Subcutaneous abdominal adipose tissue (tissue), 5 donors: ENCODE results near the gene SVIL.
"Not testable (repeated sequence)": the region's sequence is repeated elsewhere in the genome, so short reads cannot be mapped to it uniquely, and the experiment has no call there.

ENCODE experiments used
- H3K27ac ChIP-seq: one replicate; pipeline ENCODE4 v1.7.0; 2013; ENCODE audit warnings: low read depth, mild to moderate bottlenecking, inconsistent platforms, low read length, moderate library complexity
- H3K27me3 ChIP-seq, 5 donors: one replicate each; pipeline ENCODE4 v1.7.0; 2013; ENCODE audit warnings: low read length in 5 of 5, inconsistent platforms in 1 of 5; ENCODE audit not compliant: control insufficient read depth in 5 of 5, insufficient read depth in 4 of 5
- H3K36me3 ChIP-seq, 5 donors: one replicate each; pipeline ENCODE4 v1.7.0; 2013; ENCODE audit warnings: low read length in 5 of 5; ENCODE audit not compliant: control insufficient read depth in 5 of 5, insufficient read depth in 5 of 5
- H3K4me1 ChIP-seq, 5 donors: one replicate each; pipeline ENCODE4 v1.7.0; 2013; ENCODE audit warnings: low read length in 5 of 5, mild to moderate bottlenecking in 3 of 5, moderate library complexity in 1 of 5; ENCODE audit not compliant: control insufficient read depth in 5 of 5, insufficient read depth in 5 of 5
- H3K4me3 ChIP-seq, 5 donors: one replicate each; pipeline ENCODE4 v1.7.0; 2013; ENCODE audit warnings: low read length in 5 of 5, low read depth in 1 of 5
- H3K9ac ChIP-seq, 5 donors: one replicate each; pipeline ENCODE4 v1.7.0; 2013; ENCODE audit warnings: low read length in 5 of 5, mild to moderate bottlenecking in 4 of 5, moderate library complexity in 3 of 5
- H3K9me3 ChIP-seq, 5 donors: one replicate each; pipeline ENCODE4 v1.7.0; 2013; ENCODE audit warnings: low read length in 5 of 5; ENCODE audit not compliant: control insufficient read depth in 5 of 5
- donor health status: healthy.
- donor health status: healthy.
- donor health status: healthy.
- donor health status: healthy.
- donor health status: healthy.

SVIL gene

GRCh38 chr10:29616542-29616941 lies 18.2 kb downstream of the SVIL start:
- Histone ChIP-seq H3K4me3 (no peak overlapping the region), H3K27me3 (no peaks in the 10 kb centered on the region), H3K36me3 (no peaks in the 10 kb centered on the region), H3K4me1 (peaks cover 3 to 24% (median 19%) of the 10 kb centered on the region in 5 donors), H3K27ac (no peak overlapping the region), H3K9me3 (no peaks in the 10 kb centered on the region), H3K9ac (no peak overlapping the region)

- Histone ChIP-seq H3K36me3 (no peaks in the 10 kb centered on the region), H3K27ac (no peak overlapping the region), H3K9ac (no peak overlapping the region), H3K9me3 (no peaks in the 10 kb centered on the region), H3K4me1 (peaks cover 0 to 25% (median 16%) of the 10 kb centered on the region in 5 donors), H3K27me3 (no peaks in the 10 kb centered on the region), H3K4me3 (no peak overlapping the region)
These were observed 19.6 kb downstream of the SVIL start for GRCh38 chr10:29615195-29615594.

GRCh38 chr10:29614289-29614688 lies 20.5 kb downstream of the SVIL start:
- H3K9me3 ChIP-seq, H3K27ac ChIP-seq, H3K9ac ChIP-seq: not testable (repeated sequence)

GRCh38 chr10:29613791-29614190 lies 21.0 kb downstream of the SVIL start:
- Histone ChIP-seq H3K27ac (no peak overlapping the region), H3K4me1 (peaks cover 0 to 23% (median 16%) of the 10 kb centered on the region in 5 donors), H3K27me3 (no peaks in the 10 kb centered on the region), H3K36me3 (no peaks in the 10 kb centered on the region), H3K9me3 (peaks cover 0 to 5% (median 0%) of the 10 kb centered on the region in 5 donors), H3K9ac (no peak overlapping the region), H3K4me3 (no peak overlapping the region)

More at GRCh38 chr10:29614289-29614688, 20.5 kb downstream of the SVIL start:
- H3K27me3 ChIP-seq, H3K36me3 ChIP-seq, H3K4me3 ChIP-seq: not testable (repeated sequence)
- H3K4me1 ChIP-seq: peaks cover 0 to 25% (median 16%) of the 10 kb centered on the region in 5 donors

GRCh38 chr10:29613196-29613595 lies 21.6 kb downstream of the SVIL start:
- H3K27ac ChIP-seq: no peak overlapping the region
- peaks cover 0 to 21% (median 13%) of the 10 kb centered on the region in 5 donors for H3K4me1 ChIP-seq
- no peaks in the 10 kb centered on the region for H3K36me3 ChIP-seq
- H3K9ac ChIP-seq: no peak overlapping the region
- H3K4me3 ChIP-seq: no peak overlapping the region
- peaks cover 0 to 5% (median 0%) of the 10 kb centered on the region in 5 donors for H3K9me3 ChIP-seq
- no peaks in the 10 kb centered on the region for H3K27me3 ChIP-seq

GRCh38 chr10:29612657-29613056 lies 22.1 kb downstream of the SVIL start:
- H3K4me3 ChIP-seq: no peak overlapping the region
- no peaks in the 10 kb centered on the region for H3K36me3 ChIP-seq
- no peak overlapping the region for H3K9ac ChIP-seq
- H3K4me1 ChIP-seq: peaks cover 0 to 21% (median 12%) of the 10 kb centered on the region in 5 donors
- H3K27me3 ChIP-seq: no peaks in the 10 kb centered on the region
- H3K27ac ChIP-seq: no peak overlapping the region
- peaks cover 0 to 5% (median 0%) of the 10 kb centered on the region in 5 donors for H3K9me3 ChIP-seq

- no peak overlapping the region for H3K9ac ChIP-seq
- no peak overlapping the region for H3K4me3 ChIP-seq
- no peaks in the 10 kb centered on the region for H3K36me3 ChIP-seq
- peaks cover 0 to 5% (median 0%) of the 10 kb centered on the region in 5 donors for H3K9me3 ChIP-seq
- no peaks in the 10 kb centered on the region for H3K27me3 ChIP-seq
- H3K27ac ChIP-seq: no peak overlapping the region
- peaks cover 0 to 21% (median 12%) of the 10 kb centered on the region in 5 donors for H3K4me1 ChIP-seq
These were observed 22.9 kb downstream of the SVIL start for GRCh38 chr10:29611781-29612381.

GRCh38 chr10:29610876-29611647 lies 23.7 kb downstream of the SVIL start:
- Histone ChIP-seq H3K9me3 (peaks cover 0 to 5% (median 0%) of the 10 kb centered on the region in 5 donors), H3K36me3 (no peaks in the 10 kb centered on the region), H3K9ac (no peak overlapping the region), H3K27me3 (no peaks in the 10 kb centered on the region), H3K4me3 (no peak overlapping the region), H3K4me1 (peaks cover 0 to 21% (median 12%) of the 10 kb centered on the region in 5 donors), H3K27ac (no peak overlapping the region)

- H3K9me3 ChIP-seq, H3K27me3 ChIP-seq, H3K4me3 ChIP-seq, H3K9ac ChIP-seq, H3K36me3 ChIP-seq, H3K27ac ChIP-seq: not testable (repeated sequence)
- H3K4me1 ChIP-seq: peaks cover 0 to 21% (median 12%) of the 10 kb centered on the region in 5 donors
These were observed 24.4 kb downstream of the SVIL start for GRCh38 chr10:29610331-29610730.

- peaks cover 0 to 21% (median 12%) of the 10 kb centered on the region in 5 donors for H3K4me1 ChIP-seq
- H3K27me3 ChIP-seq: no peaks in the 10 kb centered on the region
- no peaks in the 10 kb centered on the region for H3K36me3 ChIP-seq
- H3K9ac ChIP-seq: no peak overlapping the region
- no peak overlapping the region for H3K4me3 ChIP-seq
- peaks cover 0 to 5% (median 0%) of the 10 kb centered on the region in 5 donors for H3K9me3 ChIP-seq
- H3K27ac ChIP-seq: no peak overlapping the region
These were observed 25.1 kb downstream of the SVIL start for GRCh38 chr10:29609696-29610095.
